OCI-LY7 (cell line): ENCODE measurements around the gene GATA3. TPM values are rescaled to one million over a fixed set of nuclear protein-coding genes. Genes with fewer than 3 reads are reported as not detected.

Source experiments
- BruUV-seq: library from RNA; stranded (reverse); fragments of 400-500 nt; replicated peaks from 2 replicates; lab custom pipeline; 2021; lab: Mats Ljungman, UMichigan
- CTCF ChIA-PET: fragments of 300-600 bp; sonication (Branson Sonifier 250); formaldehyde crosslinking; loops from one replicate; lab custom pipeline; 2022; ENCODE audit warnings: antibody characterized with exemption; ENCODE audit not compliant: unreplicated experiment; lab: Charles Lee
- POLR2A ChIA-PET: fragments of 300-600 bp; sonication (Branson Sonifier 250); formaldehyde crosslinking; loops from one replicate; lab custom pipeline; 2022; ENCODE audit warnings: antibody characterized with exemption; lab: Charles Lee
- DNase-seq: peaks from one replicate; pipeline ENCODE4 v3.0.0-alpha.2; 2015; ENCODE audit warnings: low spot score
- H2AFZ ChIP-seq: fragments of 200-600 bp; sonication (generic), shearing (Covaris generic); 2 replicates; pipeline ENCODE4 v1.6.1; 2014; ENCODE audit warnings: mild to moderate bottlenecking, antibody characterized with exemption, low read length, moderate library complexity
- H3K27ac ChIP-seq: fragments of 200-600 bp; sonication (generic); 2 replicates; pipeline ENCODE4 v1.5.1; 2014; ENCODE audit warnings: mixed run types, low read depth, mild to moderate bottlenecking, moderate library complexity, low read length, inconsistent platforms; ENCODE audit not compliant: poor library complexity, severe bottlenecking
- H3K36me3 ChIP-seq: fragments of 200-600 bp; sonication (generic); 2 replicates; pipeline ENCODE4 v1.6.1; 2014; ENCODE audit warnings: mild to moderate bottlenecking, antibody characterized with exemption, low read length, moderate library complexity, mixed read lengths; ENCODE audit not compliant: insufficient read depth
- H3K4me1 ChIP-seq: fragments of 200-600 bp; sonication (generic); 2 replicates; pipeline ENCODE4 v1.5.1; 2014; ENCODE audit warnings: mild to moderate bottlenecking, low read length; ENCODE audit not compliant: insufficient read depth, poor library complexity, severe bottlenecking
- H3K4me2 ChIP-seq: fragments of 200-600 bp; sonication (generic); 2 replicates; pipeline ENCODE4 v1.6.1; 2014; ENCODE audit warnings: mild to moderate bottlenecking, low read length
- H3K4me3 ChIP-seq: fragments of 200-600 bp; sonication (generic); 2 replicates; pipeline ENCODE4 v1.5.1; 2014; ENCODE audit warnings: mild to moderate bottlenecking, low read depth, low read length; ENCODE audit not compliant: poor library complexity, severe bottlenecking
- H3K79me2 ChIP-seq: fragments of 200-600 bp; sonication (generic); 2 replicates; pipeline ENCODE4 v1.6.1; 2016; ENCODE audit warnings: low read depth, mild to moderate bottlenecking, low read length, moderate library complexity, mixed read lengths; ENCODE audit not compliant: insufficient read depth
- H3K9me2 ChIP-seq: fragments of 200-600 bp; sonication (generic); 2 replicates; pipeline ENCODE4 v1.6.1; 2016; ENCODE audit warnings: mild to moderate bottlenecking, low read length, mixed read lengths; ENCODE audit not compliant: insufficient read depth
- H3K9me3 ChIP-seq: fragments of 200-600 bp; sonication (generic); 2 replicates; pipeline ENCODE4 v1.6.1; 2014; ENCODE audit warnings: mild to moderate bottlenecking, mixed run types, low read length, mixed read lengths
- H4K20me1 ChIP-seq: fragments of 200-600 bp; sonication (generic); 2 replicates; pipeline ENCODE4 v1.6.1; 2014; ENCODE audit warnings: mild to moderate bottlenecking, antibody characterized with exemption, low read length, moderate library complexity, mixed read lengths; ENCODE audit not compliant: insufficient read depth
- EZH2phosphoT487 ChIP-seq: fragments of 200-600 bp; sonication (generic); IDR thresholded peaks from 2 replicates; pipeline ENCODE4 v1.6.1; 2018; ENCODE audit warnings: low read depth, borderline replicate concordance, mild to moderate bottlenecking, mixed run types, antibody characterized with exemption, low read length, moderate library complexity, mixed read lengths
- intact Hi-C: fragments of 100-400 bp; cut with micrococcal nuclease; formaldehyde crosslinking; loops from one replicate; pipeline ENCODE4 v1.10.0; 2022; ENCODE audit not compliant: unreplicated experiment
- total RNA-seq, 2 experiments: library from RNA; depleted of rRNA in 1 of 2; stranded (reverse); fragments of >200 nt in 1 of 2; shearing (Covaris generic) in 1 of 2; gene quantifications; 2 replicates each; pipeline ENCODE4 v1.2.3, GENCODE V29; 2014 to 2022
- TF ChIP-seq, protein P1 (sequence below): fragments of 200-600 bp; sonication (generic); conservative IDR thresholded peaks from 2 replicates; pipeline ENCODE4 v1.5.1; 2014; ENCODE audit warnings: mild to moderate bottlenecking, antibody characterized with exemption, low read length, moderate library complexity, mixed read lengths

Gene GATA3
- total RNA-seq, 2 experiments from 2014 or later = not detected

DNA sequence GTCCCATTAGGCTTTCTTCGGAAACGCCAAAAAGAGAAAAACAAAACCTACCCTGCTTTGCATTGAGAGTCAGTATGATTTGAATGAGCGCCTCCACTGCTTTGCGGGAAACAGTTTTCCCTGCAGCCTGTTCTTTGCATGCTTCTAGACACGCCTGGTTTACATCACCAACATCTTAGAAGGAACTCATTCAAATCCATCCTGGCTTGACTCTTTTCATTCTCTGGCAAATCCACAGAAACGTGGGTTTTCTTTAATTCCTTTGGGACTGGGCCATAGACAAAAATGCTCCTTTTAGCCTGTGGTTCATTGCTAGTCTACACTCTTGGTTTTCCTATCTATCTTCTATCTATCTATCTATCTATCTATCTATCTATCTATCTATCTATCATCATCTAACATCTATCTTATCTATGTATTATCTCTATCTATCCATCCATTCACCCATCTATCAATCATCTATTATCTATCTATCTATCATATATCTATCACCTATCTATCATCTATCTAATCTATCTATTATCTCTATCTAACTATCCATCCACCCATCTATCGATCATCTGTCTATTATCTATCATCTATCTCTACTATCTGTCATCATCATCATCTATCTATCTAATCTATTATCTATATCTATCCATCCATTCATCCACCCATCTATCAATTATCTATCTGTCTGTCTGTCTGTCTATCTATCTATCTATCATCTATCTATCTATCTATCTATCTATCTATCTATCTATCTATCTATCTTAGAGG, 68.3 kb downstream of the GATA3 start:
- ChIA-PET POLR2A (no interaction called here), CTCF (no interaction called here)
- BruUV-seq = no TSS peak
- no peak overlapping the region for H3K4me3 ChIP-seq
- no peaks in the 10 kb centered on the region for H3K79me2 ChIP-seq
- intact Hi-C loops = no loop called here
- no peak overlapping the region for H3K4me2 ChIP-seq
- H3K4me1 ChIP-seq = no peaks in the 10 kb centered on the region
- no peaks in the 10 kb centered on the region for H4K20me1 ChIP-seq
- H2AFZ ChIP-seq = no peak overlapping the region
- no peak overlapping the region for H3K27ac ChIP-seq
- DNase-seq = no peak
- TF ChIP-seq, protein P1, sequence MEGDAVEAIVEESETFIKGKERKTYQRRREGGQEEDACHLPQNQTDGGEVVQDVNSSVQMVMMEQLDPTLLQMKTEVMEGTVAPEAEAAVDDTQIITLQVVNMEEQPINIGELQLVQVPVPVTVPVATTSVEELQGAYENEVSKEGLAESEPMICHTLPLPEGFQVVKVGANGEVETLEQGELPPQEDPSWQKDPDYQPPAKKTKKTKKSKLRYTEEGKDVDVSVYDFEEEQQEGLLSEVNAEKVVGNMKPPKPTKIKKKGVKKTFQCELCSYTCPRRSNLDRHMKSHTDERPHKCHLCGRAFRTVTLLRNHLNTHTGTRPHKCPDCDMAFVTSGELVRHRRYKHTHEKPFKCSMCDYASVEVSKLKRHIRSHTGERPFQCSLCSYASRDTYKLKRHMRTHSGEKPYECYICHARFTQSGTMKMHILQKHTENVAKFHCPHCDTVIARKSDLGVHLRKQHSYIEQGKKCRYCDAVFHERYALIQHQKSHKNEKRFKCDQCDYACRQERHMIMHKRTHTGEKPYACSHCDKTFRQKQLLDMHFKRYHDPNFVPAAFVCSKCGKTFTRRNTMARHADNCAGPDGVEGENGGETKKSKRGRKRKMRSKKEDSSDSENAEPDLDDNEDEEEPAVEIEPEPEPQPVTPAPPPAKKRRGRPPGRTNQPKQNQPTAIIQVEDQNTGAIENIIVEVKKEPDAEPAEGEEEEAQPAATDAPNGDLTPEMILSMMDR = no peak
- no peak for TF ChIP-seq EZH2phosphoT487
- H3K9me3 ChIP-seq = no peaks in the 10 kb centered on the region
- no peaks in the 10 kb centered on the region for H3K9me2 ChIP-seq
- no peaks in the 10 kb centered on the region for H3K36me3 ChIP-seq

DNA sequence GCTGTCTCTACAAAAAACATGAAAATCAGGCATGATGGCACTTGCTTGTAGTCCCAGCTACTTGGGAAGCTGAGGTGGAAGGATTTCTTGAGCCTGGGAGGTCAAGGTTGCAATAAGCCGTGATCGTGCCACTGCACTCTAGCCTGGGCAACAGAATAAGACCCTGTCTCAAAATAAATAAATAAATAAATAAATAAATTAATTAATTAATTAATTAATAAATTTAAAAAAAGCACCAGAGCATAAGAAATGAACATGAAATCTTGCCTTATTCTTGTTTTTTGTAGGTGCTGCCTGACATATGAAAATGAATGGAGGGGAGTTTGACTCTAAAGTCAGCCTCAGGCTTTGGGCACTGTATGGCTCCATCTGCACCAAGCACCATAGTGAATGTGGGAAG, 69.9 kb downstream of the GATA3 start:
- intact Hi-C loops = no loop called here
- Histone ChIP-seq H3K9me2 (no peaks in the 10 kb centered on the region), H3K27ac (no peak overlapping the region), H3K4me2 (no peak overlapping the region), H2AFZ (no peak overlapping the region), H3K4me3 (no peak overlapping the region), H3K4me1 (no peaks in the 10 kb centered on the region), H4K20me1 (no peaks in the 10 kb centered on the region; the same call in 1 of the 2 replicates), H3K36me3 (no peaks in the 10 kb centered on the region), H3K9me3 (no peaks in the 10 kb centered on the region), H3K79me2 (no peaks in the 10 kb centered on the region)
- CTCF ChIA-PET = no interaction called here
- POLR2A ChIA-PET = interaction anchor here (0.7 kb wide), 1 partner anchor 380 kb away, joined by 3 read pairs; no protein-coding TSS in a partner anchor
- DNase-seq = no peak
- TF ChIP-seq, protein P1 = no peak
- TF ChIP-seq EZH2phosphoT487 = no peak
- BruUV-seq = no TSS peak

Other genes starting within 250 kb of the GATA3 start
- 3.8 and 4.4 TPM in 2 replicates for gene TAF3, start 236.2 kb upstream of the GATA3 start, total RNA-seq (2014; rRNA removed; shearing (Covaris generic))
- 11.1 and 12.0 TPM in 2 replicates for gene TAF3, start 236.2 kb upstream of the GATA3 start, total RNA-seq (2022)